Esophagus muscularis mucosa (tissue), 4 donors: ENCODE data around the gene CFAP92. TPM values are rescaled to one million over a fixed set of nuclear protein-coding genes. Genes with fewer than 3 reads are reported as not detected.

Experiments
- DNase-seq: peaks from one replicate; pipeline ENCODE4 v3.0.0-alpha.2; 2017; ENCODE audit errors: extremely low spot score
- H3K27ac ChIP-seq, 4 donors: fragments of 200-600 bp; sonication (generic); replicated peaks in 1 of 4; 1 replicate in 3 of 4; 2 replicates in 1 of 4; pipeline ENCODE4 v1.5.1; 2016 to 2019; ENCODE audit warnings: mild to moderate bottlenecking in 1 of 4
- H3K27me3 ChIP-seq, 4 donors: fragments of 200-600 bp; sonication (generic); one replicate each; pipeline versions ENCODE4 v1.5.1 to v1.6.0; 2016 to 2019
- H3K36me3 ChIP-seq, 4 donors: fragments of 200-600 bp; sonication (generic); one replicate each; pipeline ENCODE4 v1.5.1; 2016 to 2019
- H3K4me1 ChIP-seq, 4 donors: fragments of 200-600 bp; sonication (generic); one replicate each; pipeline ENCODE4 v1.5.1; 2016 to 2019
- H3K4me3 ChIP-seq, 4 donors: fragments of 200-600 bp; sonication (generic); 1 replicate in 2 of 4; 2 replicates in 2 of 4; pipeline ENCODE4 v1.5.1; 2016 to 2019; ENCODE audit warnings: mild to moderate bottlenecking in 4 of 4, moderate library complexity in 1 of 4
- H3K9me3 ChIP-seq, 4 donors: fragments of 200-600 bp; sonication (generic); 1 replicate in 3 of 4; 2 replicates in 1 of 4; pipeline ENCODE4 v1.5.1; 2016 to 2019
- EP300 ChIP-seq: sonication (generic); formaldehyde crosslinking; IDR thresholded peaks from one replicate; pipeline ENCODE4 v1.6.1; 2017; ENCODE audit warnings: antibody characterized with exemption
- POLR2A ChIP-seq: fragments of 450-650 bp; IDR thresholded peaks from one replicate; pipeline ENCODE4 v1.6.1; 2017; ENCODE audit warnings: antibody characterized with exemption, moderate library complexity, mild to moderate bottlenecking, low read depth
- POLR2AphosphoS5 ChIP-seq, 2 donors: sonication (generic); formaldehyde crosslinking; IDR thresholded peaks; one replicate each; pipeline ENCODE4 v1.6.1; 2017; ENCODE audit warnings: antibody characterized with exemption in 2 of 2
- whole genome bisulfite sequencing: methylation state at CpG from one replicate; pipeline ENCODE4 v1.1.5; 2018; 5-methylcytosine and 5-hydroxymethylcytosine counted together
- intact Hi-C: fragments of 100-400 bp; cut with DNase I; formaldehyde crosslinking; loops from one replicate; pipeline ENCODE4 v1.15.1; 2023
- total RNA-seq, 4 donors: library from RNA; depleted of rRNA; stranded (reverse); fragments of >200 nt; gene quantifications; one replicate each; pipeline versions ENCODE4 v1.1.0 to v1.2.1, GENCODE V29; 2016
- TF ChIP-seq, protein P1 (sequence below), 3 experiments: fragments of 200-600 bp in 2 of 3; fragments of 450-650 bp in 1 of 3; sonication (generic) in 2 of 3; IDR thresholded peaks; one replicate each; pipeline ENCODE4 v1.5.1; 2017 to 2019; ENCODE audit warnings: antibody characterized with exemption in 3 of 3, mild to moderate bottlenecking in 2 of 3, moderate library complexity in 1 of 3

Gene CFAP92
- total RNA-seq, 4 donors from 2014 or later = 0.19 to 1.2 (median 0.47) TPM

DNA sequence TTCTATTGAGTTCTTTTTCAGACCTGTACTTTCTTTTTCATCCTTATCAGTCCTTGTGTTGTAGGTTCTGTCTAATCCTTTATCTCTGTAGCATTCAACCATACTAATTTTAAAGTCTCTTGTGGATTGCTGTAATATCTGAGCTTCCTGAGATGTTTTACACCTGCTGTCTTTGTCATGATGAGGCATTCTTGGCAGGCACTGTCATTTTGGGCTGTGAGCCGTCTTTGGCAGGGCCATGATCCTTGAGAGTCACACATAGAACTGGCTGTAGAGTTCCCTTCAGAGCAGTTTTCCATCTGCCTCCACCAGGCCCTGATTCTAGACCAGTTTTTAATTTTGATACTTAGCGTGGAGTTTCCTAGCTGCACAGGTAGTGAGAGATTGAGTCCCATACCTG is 13.9 kb upstream of the CFAP92 start:
- H3K27ac ChIP-seq = peak overlapping the region in 3 of 4 donors; percentile 23 to 61 (median 43)
- TF ChIP-seq POLR2AphosphoS5 (IDR thresholded peaks at IDR 0.05) (no peak), EP300 (no peak), POLR2A (no peak)
- TF ChIP-seq, protein P1, sequence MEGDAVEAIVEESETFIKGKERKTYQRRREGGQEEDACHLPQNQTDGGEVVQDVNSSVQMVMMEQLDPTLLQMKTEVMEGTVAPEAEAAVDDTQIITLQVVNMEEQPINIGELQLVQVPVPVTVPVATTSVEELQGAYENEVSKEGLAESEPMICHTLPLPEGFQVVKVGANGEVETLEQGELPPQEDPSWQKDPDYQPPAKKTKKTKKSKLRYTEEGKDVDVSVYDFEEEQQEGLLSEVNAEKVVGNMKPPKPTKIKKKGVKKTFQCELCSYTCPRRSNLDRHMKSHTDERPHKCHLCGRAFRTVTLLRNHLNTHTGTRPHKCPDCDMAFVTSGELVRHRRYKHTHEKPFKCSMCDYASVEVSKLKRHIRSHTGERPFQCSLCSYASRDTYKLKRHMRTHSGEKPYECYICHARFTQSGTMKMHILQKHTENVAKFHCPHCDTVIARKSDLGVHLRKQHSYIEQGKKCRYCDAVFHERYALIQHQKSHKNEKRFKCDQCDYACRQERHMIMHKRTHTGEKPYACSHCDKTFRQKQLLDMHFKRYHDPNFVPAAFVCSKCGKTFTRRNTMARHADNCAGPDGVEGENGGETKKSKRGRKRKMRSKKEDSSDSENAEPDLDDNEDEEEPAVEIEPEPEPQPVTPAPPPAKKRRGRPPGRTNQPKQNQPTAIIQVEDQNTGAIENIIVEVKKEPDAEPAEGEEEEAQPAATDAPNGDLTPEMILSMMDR (IDR thresholded peaks at IDR 0.05) = no peak
- DNase-seq = no peak
- peaks cover 32 to 63% (median 42%) of the 10 kb centered on the region in 4 donors for H3K4me1 ChIP-seq
- H3K9me3 ChIP-seq = no peaks in the 10 kb centered on the region
- no peaks in the 10 kb centered on the region for H3K36me3 ChIP-seq
- H3K4me3 ChIP-seq = no peak overlapping the region
- intact Hi-C loops = no loop called here
- 53% methylated on average over 2 of the region's 2 CpGs for WGBS
- peaks cover 0 to 47% (median 4%) of the 10 kb centered on the region in 4 donors for H3K27me3 ChIP-seq

DNA sequence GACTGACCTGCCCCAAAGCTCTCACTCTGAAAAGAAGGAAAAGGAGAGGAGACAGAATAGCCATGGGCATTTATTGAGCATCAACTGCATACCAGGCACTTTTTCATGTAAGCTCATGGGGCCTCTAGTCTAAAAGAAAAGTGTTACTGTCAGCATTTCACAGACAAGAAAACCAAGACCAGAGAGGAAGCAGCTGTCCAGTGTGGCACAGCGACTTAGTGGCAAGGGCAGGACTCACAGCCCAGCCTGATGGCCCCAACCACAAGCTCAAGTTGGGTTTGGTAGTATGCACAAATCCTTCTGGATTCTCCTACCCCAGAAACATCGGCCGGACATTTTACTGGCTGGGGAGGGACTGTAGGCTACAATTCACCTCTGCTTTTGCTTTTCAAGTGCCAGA is 13.0 kb upstream of the CFAP92 start:
- no peak for DNase-seq
- no peaks in the 10 kb centered on the region for H3K36me3 ChIP-seq
- no peak overlapping the region for H3K4me3 ChIP-seq
- H3K27ac ChIP-seq = peak overlapping the region; percentile 11 to 61 (median 32)
- peaks cover 41 to 72% (median 52%) of the 10 kb centered on the region in 4 donors for H3K4me1 ChIP-seq
- H3K9me3 ChIP-seq = no peaks in the 10 kb centered on the region
- TF ChIP-seq POLR2AphosphoS5 (IDR thresholded peaks at IDR 0.05) (no peak), POLR2A (no peak), EP300 (no peak)
- TF ChIP-seq, protein P1 (IDR thresholded peaks at IDR 0.05) = no peak
- 77% methylated on average over 3 of the region's 3 CpGs for WGBS
- intact Hi-C loops = no loop called here
- peaks cover under 1 to 56% (median 13%) of the 10 kb centered on the region in 4 donors for H3K27me3 ChIP-seq

DNA sequence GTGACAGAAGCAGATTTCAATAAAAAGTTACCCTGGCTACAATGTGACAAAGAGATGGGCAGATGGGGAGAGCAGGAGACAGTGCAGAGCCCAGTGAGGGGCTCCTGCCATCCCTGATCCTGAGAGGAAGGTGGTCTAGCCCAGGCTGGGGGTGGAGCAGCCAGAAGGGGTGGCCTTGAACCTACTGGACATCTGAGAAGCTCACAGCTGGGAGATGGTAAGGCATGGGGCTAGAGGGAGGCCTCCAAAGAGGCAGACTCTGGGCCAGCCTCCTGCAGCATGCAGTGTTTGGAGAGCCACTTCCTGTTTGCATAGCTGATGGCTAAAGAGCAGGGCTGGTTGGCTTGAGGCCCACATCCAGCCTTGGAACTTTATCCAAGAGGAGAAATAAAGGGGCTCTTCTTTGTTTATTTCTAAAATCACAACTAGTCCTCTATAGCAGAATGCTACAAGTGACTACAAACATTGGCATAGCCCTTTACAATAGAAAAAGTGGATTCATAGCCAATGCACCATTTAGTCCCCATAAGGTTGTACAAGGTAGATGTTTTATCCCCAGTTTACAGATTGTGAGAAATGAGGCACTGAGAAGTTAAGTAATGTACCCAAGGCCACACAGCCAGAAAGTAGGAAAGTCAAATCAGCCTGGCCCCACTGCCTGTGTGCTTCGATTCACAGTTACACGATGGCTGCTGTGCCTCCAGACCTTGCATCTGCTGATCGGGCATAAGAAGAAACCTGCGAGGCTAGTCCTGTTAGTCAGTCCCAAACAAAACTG is 11.8 kb upstream of the CFAP92 start:
- TF ChIP-seq EP300 (no peak), POLR2A (no peak), POLR2AphosphoS5 (IDR thresholded peaks at IDR 0.05) (no peak)
- TF ChIP-seq, protein P1 (IDR thresholded peaks at IDR 0.05) = no peak
- H3K4me1 ChIP-seq = peaks cover 45 to 83% (median 63%) of the 10 kb centered on the region in 4 donors
- no peaks in the 10 kb centered on the region for H3K9me3 ChIP-seq
- DNase-seq = no peak
- intact Hi-C loops = no loop called here
- peak overlapping the region in 3 of 4 donors; percentile 48 to 61 (median 52) for H3K27ac ChIP-seq
- no peaks in the 10 kb centered on the region for H3K36me3 ChIP-seq
- H3K4me3 ChIP-seq = no peak overlapping the region
- peaks cover 6 to 68% (median 21%) of the 10 kb centered on the region in 4 donors for H3K27me3 ChIP-seq
- WGBS = 97% methylated on average over 4 of the region's 4 CpGs

DNA sequence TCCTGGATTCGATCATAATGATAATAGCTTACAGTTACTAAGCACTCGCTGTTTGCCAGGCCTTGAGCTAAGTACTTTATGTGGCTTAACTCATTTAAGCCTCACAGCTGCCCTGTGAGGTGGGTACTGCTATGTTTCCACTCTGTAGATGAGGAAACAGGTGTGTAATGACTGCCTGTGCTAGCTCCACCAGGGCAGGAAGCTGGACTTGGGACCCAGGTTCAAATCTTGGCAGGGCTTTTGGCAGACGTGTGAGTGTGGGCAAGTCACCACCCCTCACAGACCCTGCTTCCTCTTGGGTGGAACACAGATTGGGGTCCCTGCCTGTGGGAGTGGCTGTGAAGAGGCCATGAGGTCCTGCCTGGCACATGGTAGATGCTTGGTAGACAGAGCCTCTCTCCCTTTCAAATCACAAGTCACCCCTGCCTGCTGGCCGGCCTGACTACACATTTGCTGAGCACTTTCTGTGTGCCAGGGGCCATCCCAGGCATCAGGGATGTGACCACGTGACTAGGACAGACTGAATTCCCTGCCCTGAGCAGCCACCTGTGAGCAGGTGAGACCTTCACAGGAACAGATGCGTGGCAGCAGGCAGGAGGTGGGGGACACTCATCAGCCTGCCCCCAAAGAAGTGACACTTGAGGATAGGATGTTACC is 10.9 kb upstream of the CFAP92 start:
- no peak for DNase-seq
- 70% methylated on average over 4 of the region's 6 CpGs for whole genome bisulfite sequencing
- H3K27me3 ChIP-seq = peaks cover 6 to 74% (median 21%) of the 10 kb centered on the region in 4 donors
- H3K36me3 ChIP-seq = no peaks in the 10 kb centered on the region
- H3K4me1 ChIP-seq = peaks cover 45 to 86% (median 65%) of the 10 kb centered on the region in 4 donors
- H3K27ac ChIP-seq = peak overlapping the region in 3 of 4 donors; percentile 48 to 61 (median 52)
- TF ChIP-seq POLR2AphosphoS5 (IDR thresholded peaks at IDR 0.05) (no peak), EP300 (no peak), POLR2A (no peak)
- TF ChIP-seq, protein P1 (IDR thresholded peaks at IDR 0.05) = no peak
- H3K4me3 ChIP-seq = peak overlapping the region in 2 of 4 donors; percentile 56 to 62
- H3K9me3 ChIP-seq = no peaks in the 10 kb centered on the region
- intact Hi-C loops = no loop called here
